ENCODE measurements around the gene DBNL.

- TF ChIP-seq, protein P1, sequence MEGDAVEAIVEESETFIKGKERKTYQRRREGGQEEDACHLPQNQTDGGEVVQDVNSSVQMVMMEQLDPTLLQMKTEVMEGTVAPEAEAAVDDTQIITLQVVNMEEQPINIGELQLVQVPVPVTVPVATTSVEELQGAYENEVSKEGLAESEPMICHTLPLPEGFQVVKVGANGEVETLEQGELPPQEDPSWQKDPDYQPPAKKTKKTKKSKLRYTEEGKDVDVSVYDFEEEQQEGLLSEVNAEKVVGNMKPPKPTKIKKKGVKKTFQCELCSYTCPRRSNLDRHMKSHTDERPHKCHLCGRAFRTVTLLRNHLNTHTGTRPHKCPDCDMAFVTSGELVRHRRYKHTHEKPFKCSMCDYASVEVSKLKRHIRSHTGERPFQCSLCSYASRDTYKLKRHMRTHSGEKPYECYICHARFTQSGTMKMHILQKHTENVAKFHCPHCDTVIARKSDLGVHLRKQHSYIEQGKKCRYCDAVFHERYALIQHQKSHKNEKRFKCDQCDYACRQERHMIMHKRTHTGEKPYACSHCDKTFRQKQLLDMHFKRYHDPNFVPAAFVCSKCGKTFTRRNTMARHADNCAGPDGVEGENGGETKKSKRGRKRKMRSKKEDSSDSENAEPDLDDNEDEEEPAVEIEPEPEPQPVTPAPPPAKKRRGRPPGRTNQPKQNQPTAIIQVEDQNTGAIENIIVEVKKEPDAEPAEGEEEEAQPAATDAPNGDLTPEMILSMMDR (IDR thresholded peaks at IDR 0.05): no peak
- no peak for TF ChIP-seq EZH2 (IDR thresholded peaks at IDR 0.05; ENCODE audit: borderline replicate concordance, insufficient read depth, low read depth, low read length, poor library complexity, severe bottlenecking)
Measured at GRCh38 chr7:44080686-44081265, 36.3 kb downstream of the DBNL start.
